ENCODE measurements around the gene NAGA.

GRCh38 chr22:42016111-42016510 is 54.5 kb downstream of the NAGA start:
- no peak for TF ChIP-seq EZH2 (IDR thresholded peaks at IDR 0.05; ENCODE audit: low read length, unreplicated experiment)
- TF ChIP-seq, protein P1, sequence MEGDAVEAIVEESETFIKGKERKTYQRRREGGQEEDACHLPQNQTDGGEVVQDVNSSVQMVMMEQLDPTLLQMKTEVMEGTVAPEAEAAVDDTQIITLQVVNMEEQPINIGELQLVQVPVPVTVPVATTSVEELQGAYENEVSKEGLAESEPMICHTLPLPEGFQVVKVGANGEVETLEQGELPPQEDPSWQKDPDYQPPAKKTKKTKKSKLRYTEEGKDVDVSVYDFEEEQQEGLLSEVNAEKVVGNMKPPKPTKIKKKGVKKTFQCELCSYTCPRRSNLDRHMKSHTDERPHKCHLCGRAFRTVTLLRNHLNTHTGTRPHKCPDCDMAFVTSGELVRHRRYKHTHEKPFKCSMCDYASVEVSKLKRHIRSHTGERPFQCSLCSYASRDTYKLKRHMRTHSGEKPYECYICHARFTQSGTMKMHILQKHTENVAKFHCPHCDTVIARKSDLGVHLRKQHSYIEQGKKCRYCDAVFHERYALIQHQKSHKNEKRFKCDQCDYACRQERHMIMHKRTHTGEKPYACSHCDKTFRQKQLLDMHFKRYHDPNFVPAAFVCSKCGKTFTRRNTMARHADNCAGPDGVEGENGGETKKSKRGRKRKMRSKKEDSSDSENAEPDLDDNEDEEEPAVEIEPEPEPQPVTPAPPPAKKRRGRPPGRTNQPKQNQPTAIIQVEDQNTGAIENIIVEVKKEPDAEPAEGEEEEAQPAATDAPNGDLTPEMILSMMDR (conservative IDR thresholded peaks at IDR 0.05; ENCODE audit: low read depth, low read length), result no peak
